GM10266 (cell line): ENCODE results near the gene DNMBP.
"Not testable (repeated sequence)": the region's sequence is repeated elsewhere in the genome, so short reads cannot be mapped to it uniquely, and the experiment has no call there.

Experiments used
- DNase-seq: peaks from one replicate; pipeline ENCODE4 v3.0.0; 2012; ENCODE audit errors: extremely low spot score
- TF ChIP-seq, protein P1 (sequence below): IDR thresholded peaks from 2 replicates; pipeline ENCODE4 v1.5.1; 2012; ENCODE audit warnings: mild to moderate bottlenecking, low read depth; ENCODE audit not compliant: control insufficient read depth, insufficient read depth; ENCODE audit errors: missing control alignments

The DNMBP gene

DNA sequence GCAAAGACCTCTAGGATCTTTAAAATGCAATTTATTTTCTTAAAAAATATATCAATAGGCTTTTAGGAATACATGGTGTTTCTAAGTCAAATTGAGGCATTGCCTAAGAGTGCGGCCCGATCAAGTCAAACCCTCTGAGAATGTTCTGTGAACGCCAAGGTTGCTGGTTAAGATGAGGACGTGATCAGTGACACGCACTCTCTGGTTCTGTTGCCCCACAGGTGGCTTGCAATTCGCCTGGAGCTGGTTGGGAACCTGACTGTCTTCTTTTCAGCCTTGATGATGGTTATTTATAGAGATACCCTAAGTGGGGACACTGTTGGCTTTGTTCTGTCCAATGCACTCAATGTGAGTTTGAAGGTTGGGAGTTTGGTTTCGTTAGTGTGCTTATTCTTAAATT is 168.0 kb downstream of the DNMBP start:
- no peak for DNase-seq
- TF ChIP-seq, protein P1, sequence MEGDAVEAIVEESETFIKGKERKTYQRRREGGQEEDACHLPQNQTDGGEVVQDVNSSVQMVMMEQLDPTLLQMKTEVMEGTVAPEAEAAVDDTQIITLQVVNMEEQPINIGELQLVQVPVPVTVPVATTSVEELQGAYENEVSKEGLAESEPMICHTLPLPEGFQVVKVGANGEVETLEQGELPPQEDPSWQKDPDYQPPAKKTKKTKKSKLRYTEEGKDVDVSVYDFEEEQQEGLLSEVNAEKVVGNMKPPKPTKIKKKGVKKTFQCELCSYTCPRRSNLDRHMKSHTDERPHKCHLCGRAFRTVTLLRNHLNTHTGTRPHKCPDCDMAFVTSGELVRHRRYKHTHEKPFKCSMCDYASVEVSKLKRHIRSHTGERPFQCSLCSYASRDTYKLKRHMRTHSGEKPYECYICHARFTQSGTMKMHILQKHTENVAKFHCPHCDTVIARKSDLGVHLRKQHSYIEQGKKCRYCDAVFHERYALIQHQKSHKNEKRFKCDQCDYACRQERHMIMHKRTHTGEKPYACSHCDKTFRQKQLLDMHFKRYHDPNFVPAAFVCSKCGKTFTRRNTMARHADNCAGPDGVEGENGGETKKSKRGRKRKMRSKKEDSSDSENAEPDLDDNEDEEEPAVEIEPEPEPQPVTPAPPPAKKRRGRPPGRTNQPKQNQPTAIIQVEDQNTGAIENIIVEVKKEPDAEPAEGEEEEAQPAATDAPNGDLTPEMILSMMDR: no peak

DNA sequence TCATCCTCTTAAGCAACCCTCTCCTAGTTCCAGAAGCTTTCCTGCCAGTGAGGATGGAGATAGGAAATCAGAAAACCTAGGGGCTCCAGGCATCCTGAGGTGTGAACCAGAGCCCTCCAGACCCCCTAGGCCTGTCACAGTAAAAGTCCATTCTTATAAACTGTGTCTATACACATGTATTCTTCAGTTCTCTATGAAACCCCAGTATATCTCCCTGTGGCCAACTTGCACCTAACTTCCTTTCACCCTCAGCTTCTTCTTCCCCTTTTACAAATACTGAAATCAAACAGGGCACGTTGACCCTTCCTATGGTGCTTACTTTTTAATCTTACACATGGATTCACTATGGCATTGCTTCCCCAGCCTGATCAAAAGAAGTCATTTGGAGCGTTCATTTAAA is 168.9 kb downstream of the DNMBP start:
- DNase-seq: not testable (repeated sequence)

DNA sequence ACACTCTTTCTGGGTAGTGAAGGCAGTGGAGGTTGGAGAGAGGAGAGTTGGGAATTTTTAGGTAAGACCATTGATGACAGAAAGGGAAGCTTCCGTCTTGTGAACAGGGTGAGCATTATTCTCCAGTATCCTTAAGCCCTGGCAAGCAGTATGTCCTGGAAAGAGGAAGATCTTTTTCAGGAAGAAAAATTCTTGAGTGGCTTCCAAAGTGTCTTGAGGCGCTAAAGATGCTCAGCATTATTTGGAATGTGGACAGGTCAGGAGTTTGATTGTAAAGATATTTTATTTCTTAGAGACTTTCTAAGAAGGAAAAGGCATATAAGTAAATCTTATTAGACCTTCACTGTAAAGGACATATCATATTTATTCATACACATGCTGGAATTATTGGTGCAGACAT is 173.0 kb downstream of the DNMBP start:
- no peak for DNase-seq
- TF ChIP-seq, protein P1: no peak

DNA sequence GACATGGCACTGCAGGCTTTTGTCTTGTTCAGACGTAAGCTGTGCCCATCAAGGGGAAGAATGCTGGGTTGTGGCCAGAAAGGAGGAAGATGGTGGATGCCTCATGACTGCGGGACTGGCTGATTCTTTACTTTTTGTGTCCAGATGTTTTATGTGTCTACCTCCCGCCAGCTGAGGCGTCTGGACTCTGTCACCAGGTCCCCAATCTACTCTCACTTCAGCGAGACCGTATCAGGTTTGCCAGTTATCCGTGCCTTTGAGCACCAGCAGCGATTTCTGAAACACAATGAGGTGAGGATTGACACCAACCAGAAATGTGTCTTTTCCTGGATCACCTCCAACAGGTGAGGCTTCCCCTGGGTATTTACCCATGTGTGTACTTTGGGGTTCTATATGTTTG is 173.8 kb downstream of the DNMBP start:
- no peak for DNase-seq
- TF ChIP-seq, protein P1: no peak

DNA sequence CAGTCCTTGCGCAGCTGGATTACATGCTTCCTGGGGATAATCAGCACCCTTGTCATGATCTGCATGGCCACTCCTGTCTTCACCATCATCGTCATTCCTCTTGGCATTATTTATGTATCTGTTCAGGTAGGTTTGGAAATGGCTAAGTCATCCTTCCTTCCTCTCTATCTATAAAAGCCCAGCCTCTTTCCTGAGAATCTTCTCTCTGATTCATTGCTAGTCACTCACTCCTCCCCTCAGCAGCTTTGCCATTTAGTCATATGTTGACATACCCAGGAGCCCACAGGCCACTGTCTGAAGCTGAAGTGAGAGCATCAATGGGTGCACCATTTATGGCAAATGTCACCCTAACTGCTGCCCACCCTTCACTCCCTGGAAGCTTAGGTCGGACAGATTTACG is 175.3 kb downstream of the DNMBP start:
- TF ChIP-seq, protein P1: no peak
- no peak for DNase-seq

DNA sequence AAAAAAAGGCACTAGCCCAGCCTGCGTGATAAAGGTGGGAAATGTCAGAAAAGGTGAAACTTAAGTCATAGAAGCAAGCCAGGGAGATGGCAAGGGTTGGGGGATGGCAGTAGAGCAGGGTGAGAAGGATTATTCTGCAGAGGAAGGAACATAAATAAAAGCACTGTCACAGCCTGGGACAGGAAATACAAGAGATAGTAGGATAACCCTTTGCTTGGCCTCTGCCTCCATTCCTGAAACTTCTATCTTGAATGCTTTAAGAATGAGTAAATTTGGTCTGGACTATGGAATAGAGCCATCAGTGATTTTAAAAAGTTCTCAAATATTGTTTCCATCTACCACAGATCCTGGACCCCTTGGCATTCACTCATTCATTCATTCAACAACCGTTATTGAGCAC is 177.3 kb downstream of the DNMBP start:
- DNase-seq: no peak
- TF ChIP-seq, protein P1: no peak

DNA sequence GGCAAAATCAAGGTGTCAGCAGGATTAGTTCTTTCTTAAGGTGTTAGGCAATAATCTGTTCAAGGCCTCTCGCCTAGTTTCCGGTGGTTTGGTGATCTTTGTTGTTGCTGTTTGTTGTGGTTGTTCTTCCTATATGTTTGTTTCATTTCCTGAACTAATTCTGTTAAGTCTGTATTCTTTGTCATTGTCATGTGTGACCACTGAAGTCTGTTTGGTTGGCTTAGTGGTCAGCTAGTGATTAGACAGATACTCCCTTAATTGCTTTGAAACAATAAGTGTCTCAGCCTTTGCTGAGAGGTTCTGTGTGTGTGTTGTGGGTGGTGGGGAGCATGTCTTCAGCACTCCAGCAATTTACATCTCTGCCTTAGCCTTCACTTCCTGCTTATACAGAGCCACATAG is 181.3 kb downstream of the DNMBP start:
- TF ChIP-seq, protein P1: no peak
- no peak for DNase-seq

DNA sequence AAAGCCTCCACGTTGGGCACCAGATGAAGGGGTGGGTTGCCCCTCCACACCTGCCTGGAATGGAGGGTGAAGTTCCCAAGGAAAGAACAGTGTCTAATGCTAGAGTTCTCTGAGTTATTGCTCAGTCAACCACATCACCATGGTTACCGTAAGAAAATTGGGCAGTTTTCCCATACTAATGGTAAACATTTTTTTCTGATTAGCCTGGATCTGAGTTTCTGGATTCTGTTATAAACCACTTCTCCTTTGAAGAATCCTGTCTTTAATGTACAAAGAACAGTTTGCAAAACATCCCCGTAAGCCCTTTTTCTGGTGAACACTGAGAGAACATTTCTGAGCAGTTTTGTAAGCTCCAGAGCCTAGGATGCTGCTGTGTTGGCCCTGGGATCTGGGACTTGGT is 181.8 kb downstream of the DNMBP start:
- TF ChIP-seq, protein P1: no peak
- DNase-seq: no peak
